H1 (cell line): ENCODE measurements around the gene ECI1. TPM values are rescaled to one million over a fixed set of nuclear protein-coding genes. Genes with fewer than 3 reads are reported as not detected.

Source experiments
- BRCA1 ChIP-seq: IDR thresholded peaks from 2 replicates; pipeline ENCODE4 v1.6.1; 2012; ENCODE audit warnings: low read depth, low read length, improper control_type of control experiment
- CBX5 ChIP-seq: fragments of 300-800, 300-1000 bp; sonication (generic); IDR thresholded peaks from 2 replicates; pipeline ENCODE4 v1.7.1; 2016; ENCODE audit warnings: antibody characterized with exemption, low read length, low read depth
- EGR1 ChIP-seq: IDR thresholded peaks from 2 replicates; pipeline ENCODE4 v1.6.1; 2011; ENCODE audit warnings: low read depth, low read length, borderline replicate concordance
- GABPA ChIP-seq: IDR thresholded peaks from 2 replicates; pipeline ENCODE4 v1.6.1; 2011; ENCODE audit warnings: mild to moderate bottlenecking, low read length, moderate library complexity, borderline replicate concordance; ENCODE audit not compliant: insufficient read depth
- KDM5A ChIP-seq: fragments of 200-600 bp; IDR thresholded peaks from 2 replicates; pipeline ENCODE4 v1.7.1; 2012; ENCODE audit warnings: mild to moderate bottlenecking, low read length, inconsistent platforms, mixed read lengths
- MAFK ChIP-seq: IDR thresholded peaks from 2 replicates; pipeline ENCODE4 v1.6.1; 2012; ENCODE audit warnings: low read depth, mild to moderate bottlenecking, improper control_type of control experiment, low read length
- NANOG ChIP-seq: IDR thresholded peaks from 2 replicates; pipeline ENCODE4 v1.6.1; 2011; ENCODE audit warnings: low read length, low read depth, mild to moderate bottlenecking, inconsistent platforms; ENCODE audit not compliant: insufficient read depth, poor library complexity, severe bottlenecking
- POLR2AphosphoS5 ChIP-seq: IDR thresholded peaks from 2 replicates; pipeline ENCODE4 v1.6.1; 2011; ENCODE audit warnings: low read depth, low read length
- RXRA ChIP-seq: IDR thresholded peaks from 2 replicates; pipeline ENCODE4 v1.6.1; 2011; ENCODE audit warnings: low read depth, mild to moderate bottlenecking, low read length, moderate library complexity; ENCODE audit not compliant: insufficient read depth
- SAP30 ChIP-seq: fragments of 300-600 bp; sonication (generic); IDR thresholded peaks from 2 replicates; pipeline ENCODE4 v1.7.1; 2012; ENCODE audit warnings: low read length, moderate library complexity, mild to moderate bottlenecking, inconsistent platforms; ENCODE audit not compliant: insufficient read depth, insufficient replicate concordance
- SIRT6 ChIP-seq: IDR thresholded peaks from one replicate; pipeline ENCODE4 v1.7.1; 2012; ENCODE audit warnings: low read length, inconsistent platforms
- polyA plus RNA-seq, 7 experiments: library from polyadenylated mRNA; depleted of rRNA in 3 of 7; stranded (reverse) in 5 of 7; unstranded in 2 of 7; fragments of >200 nt in 5 of 7; fragments of 200-250 nt in 2 of 7; gene quantifications; 1 replicate in 5 of 7; 2 replicates in 1 of 7; 4 replicates in 1 of 7; pipeline versions ENCODE4 v1.2.1 to v1.2.3, GENCODE V29; 2011 to 2013; ENCODE audit warnings: missing spikeins in 2 of 7, mixed read lengths in 2 of 7
- total RNA-seq: library from RNA; stranded (reverse); fragmentation: NEBNext Ultra II Directional; extraction: Animal tissue kit (Norgen Biotek cat#: 25700); gene quantifications from 2 replicates; pipeline ENCODE4 v1.2.1, GENCODE V29; 2021
- TF ChIP-seq, protein P1 (sequence below): IDR thresholded peaks from 2 replicates; pipeline ENCODE4 v1.6.1; 2011; ENCODE audit warnings: low read depth, mild to moderate bottlenecking, low read length; ENCODE audit not compliant: insufficient read depth
- TF ChIP-seq, protein P2 (sequence below): IDR thresholded peaks from 2 replicates; pipeline ENCODE4 v1.6.1; 2012; ENCODE audit warnings: inconsistent platforms
- TF ChIP-seq, protein P3 (sequence below): IDR thresholded peaks from 2 replicates; pipeline ENCODE4 v1.6.1; 2011; ENCODE audit warnings: low read length, improper control_type of control experiment

ECI1 gene
- total and polyA plus RNA-seq, 2 of the 8 experiments (the other 6 are each of a cell fraction or from before 2014, with no cell fraction given): 79.5 to 151 TPM

DNA sequence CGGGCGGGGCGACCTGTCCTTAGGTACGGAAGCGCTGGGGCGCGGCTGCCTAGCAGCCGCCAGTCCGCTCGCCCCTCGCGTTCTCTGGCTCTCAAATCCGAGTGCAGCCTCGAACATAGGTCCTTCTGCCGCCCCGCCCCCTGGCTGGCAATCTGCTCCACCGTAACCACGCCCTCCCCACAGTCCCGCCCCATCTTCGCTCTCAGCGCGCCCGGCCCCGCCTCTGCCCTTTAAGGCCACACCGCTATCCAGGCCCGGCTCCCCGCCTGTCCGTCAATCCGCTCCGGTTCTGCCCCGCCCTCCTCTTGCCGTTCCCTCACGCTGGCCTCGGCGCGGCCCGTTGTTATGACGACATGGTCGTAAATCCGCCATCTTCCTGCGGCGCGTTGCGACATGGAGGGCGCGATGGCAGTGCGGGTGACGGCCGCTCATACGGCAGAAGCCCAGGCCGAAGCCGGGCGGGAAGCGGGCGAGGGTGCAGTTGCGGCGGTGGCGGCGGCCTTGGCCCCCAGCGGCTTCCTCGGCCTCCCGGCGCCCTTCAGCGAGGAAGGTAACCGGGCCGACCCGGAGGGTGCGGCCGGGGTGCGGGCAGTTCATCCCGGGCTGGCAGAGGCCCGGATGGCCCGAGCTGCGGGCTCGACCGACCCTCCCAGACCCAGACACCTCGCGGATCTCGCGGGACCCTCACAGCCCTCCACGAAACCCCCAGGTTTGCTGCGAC lies 28.0 kb downstream of the ECI1 start, which contains the start of gene E4F1 (continued):
- no peak for TF ChIP-seq CBX5
- no peak for TF ChIP-seq MAFK
- TF ChIP-seq, protein P1, sequence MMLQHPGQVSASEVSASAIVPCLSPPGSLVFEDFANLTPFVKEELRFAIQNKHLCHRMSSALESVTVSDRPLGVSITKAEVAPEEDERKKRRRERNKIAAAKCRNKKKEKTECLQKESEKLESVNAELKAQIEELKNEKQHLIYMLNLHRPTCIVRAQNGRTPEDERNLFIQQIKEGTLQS: peak; percentile 96
- TF ChIP-seq, protein P2, sequence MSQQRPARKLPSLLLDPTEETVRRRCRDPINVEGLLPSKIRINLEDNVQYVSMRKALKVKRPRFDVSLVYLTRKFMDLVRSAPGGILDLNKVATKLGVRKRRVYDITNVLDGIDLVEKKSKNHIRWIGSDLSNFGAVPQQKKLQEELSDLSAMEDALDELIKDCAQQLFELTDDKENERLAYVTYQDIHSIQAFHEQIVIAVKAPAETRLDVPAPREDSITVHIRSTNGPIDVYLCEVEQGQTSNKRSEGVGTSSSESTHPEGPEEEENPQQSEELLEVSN: no peak
- TF ChIP-seq KDM5A: no peak
- TF ChIP-seq BRCA1: no peak; the same call in 1 of the 2 replicates
- TF ChIP-seq SIRT6: no peak
- no peak for TF ChIP-seq EGR1
- no peak for TF ChIP-seq SAP30
- TF ChIP-seq RXRA: no peak
- TF ChIP-seq NANOG: no peak
- TF ChIP-seq POLR2AphosphoS5: peak; percentile 94
- peak; percentile 40; the same call in 1 of the 2 replicates for TF ChIP-seq GABPA
- TF ChIP-seq, protein P3, sequence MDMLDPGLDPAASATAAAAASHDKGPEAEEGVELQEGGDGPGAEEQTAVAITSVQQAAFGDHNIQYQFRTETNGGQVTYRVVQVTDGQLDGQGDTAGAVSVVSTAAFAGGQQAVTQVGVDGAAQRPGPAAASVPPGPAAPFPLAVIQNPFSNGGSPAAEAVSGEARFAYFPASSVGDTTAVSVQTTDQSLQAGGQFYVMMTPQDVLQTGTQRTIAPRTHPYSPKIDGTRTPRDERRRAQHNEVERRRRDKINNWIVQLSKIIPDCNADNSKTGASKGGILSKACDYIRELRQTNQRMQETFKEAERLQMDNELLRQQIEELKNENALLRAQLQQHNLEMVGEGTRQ: no peak
